HG02610 (cell line): ENCODE data around the gene ICA1.
"Not testable (repeated sequence)": the region's sequence is repeated elsewhere in the genome, so short reads cannot be mapped to it uniquely, and the experiment has no call there.

ENCODE experiments used
- ATAC-seq: cut with Tn5 transposase; IDR thresholded peaks from one replicate; pipeline ENCODE4 v1.9.1; 2021; ENCODE audit warnings: mild to moderate bottlenecking, moderate library complexity; ENCODE audit not compliant: unreplicated experiment

ICA1 gene

GRCh38 chr7:8263048-8263447, 1.1 kb upstream of the ICA1 start:
- ATAC-seq: no peak

- ATAC-seq: peak; percentile 15
These were observed 884 bp downstream of the ICA1 start for GRCh38 chr7:8260871-8261694.

DNA sequence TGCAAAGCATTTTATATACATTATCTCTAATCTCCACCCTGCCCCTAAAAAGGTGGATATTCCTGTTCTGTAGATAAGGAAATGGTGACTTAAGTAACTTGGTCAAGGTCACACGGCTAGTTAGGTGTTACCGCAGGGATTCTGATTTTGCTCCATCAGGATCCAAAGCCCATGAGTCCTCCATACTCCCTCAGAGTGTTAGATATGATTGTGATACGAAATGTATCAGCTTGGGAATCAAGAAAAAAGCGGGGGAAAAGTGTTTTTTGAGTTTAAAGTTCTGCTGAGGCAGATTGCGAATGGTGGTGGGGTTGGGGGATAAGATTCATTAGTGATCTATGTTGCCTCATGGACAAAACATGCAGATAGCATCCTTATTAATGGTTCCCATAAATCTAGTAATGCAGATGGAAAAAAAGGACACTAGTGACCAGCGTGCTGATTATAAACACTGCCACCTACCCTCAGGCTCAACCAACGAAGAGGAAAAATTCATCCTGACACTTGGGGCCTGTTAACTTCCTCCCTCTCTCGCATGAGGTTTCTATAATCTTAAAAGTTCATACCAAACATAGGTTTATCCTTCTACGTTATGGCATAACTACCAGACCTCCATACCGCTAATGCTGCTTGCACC, 2.3 kb downstream of the ICA1 start:
- ATAC-seq: no peak

- no peak for ATAC-seq
These were observed 3.2 kb downstream of the ICA1 start for GRCh38 chr7:8258734-8259133.

GRCh38 chr7:8258166-8258565, 3.8 kb downstream of the ICA1 start:
- no peak for ATAC-seq

- ATAC-seq: no peak
These were observed 6.0 kb downstream of the ICA1 start for GRCh38 chr7:8255680-8256655.

DNA sequence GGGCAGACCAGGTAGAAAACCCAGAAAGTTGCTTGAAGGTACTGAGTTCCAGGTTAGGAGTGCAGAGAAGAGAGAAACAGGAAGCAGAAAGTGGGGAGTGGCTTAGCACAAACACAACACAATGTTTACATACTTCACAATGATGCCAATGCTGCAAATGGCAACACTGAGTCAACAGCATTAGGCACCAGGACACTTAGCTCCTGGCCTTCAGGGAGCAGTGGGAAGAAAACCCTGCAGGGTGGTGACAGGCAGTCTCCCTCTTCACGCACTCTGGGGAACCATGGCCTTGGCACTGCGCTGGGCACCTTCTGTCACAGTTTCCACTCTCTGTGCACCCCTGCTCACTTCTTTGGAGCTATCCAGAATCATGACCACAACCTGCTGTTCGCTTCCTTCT, 7.3 kb downstream of the ICA1 start:
- ATAC-seq: no peak

DNA sequence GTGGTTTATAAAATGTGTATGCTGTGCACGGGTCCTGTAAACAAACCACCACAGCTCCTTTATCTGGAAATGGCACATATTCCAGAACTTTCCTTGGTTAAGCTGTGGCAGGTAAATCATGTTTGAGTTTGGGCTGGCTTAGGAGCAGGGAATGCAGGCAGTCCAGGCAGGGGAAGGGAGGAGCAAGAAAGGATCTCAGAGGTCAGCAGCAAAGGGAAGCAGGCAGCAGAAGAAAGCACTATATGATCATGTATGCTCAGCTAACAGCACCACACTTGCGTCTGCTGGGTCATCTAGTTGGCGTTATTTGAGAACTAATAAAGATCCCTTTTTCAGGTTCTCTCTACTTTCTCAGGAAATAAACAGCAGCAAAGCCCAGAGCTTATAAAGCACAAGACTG, 7.8 kb downstream of the ICA1 start:
- no peak for ATAC-seq

- ATAC-seq: no peak
These were observed 10.8 kb downstream of the ICA1 start for GRCh38 chr7:8251195-8251594.

- no peak for ATAC-seq
These were observed 11.4 kb downstream of the ICA1 start for GRCh38 chr7:8250547-8250946.

- ATAC-seq: no peak
These were observed 12.8 kb downstream of the ICA1 start for GRCh38 chr7:8249121-8249520.

DNA sequence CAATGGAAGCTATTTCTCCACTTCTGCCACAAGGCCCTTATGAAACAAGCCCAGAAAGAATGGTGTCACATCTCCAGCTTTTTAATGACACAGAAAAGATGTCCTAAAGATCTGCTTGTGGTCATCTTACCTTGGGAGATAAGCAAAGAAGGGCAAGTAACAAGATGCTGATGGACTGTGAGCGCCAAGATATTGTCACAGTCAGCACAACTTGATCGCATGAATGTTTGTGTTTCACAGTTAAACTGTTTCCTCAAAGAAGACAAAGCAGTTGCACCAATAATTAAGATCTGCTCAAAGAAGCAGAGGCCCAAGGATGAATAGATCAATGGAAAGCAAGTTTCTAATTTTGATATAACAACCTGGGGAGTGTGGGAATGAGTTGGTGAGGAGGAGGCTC, 15.9 kb downstream of the ICA1 start:
- no peak for ATAC-seq

DNA sequence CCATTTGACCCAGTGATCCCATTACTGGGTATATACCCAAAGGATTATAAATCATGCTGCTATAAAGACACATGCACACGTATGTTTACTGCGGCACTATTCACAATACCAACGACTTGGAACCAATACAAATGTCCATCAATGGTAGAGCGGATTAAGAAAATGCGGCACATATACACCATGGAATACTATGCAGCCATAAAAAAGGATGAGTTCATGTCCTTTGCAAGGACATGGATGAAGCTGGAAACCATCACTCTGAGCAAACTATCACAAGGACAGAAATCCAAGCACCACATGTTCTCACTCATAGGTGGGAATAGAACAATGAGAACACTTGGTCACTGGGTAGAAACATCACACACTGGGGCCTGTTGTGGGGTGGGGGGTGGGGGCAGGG, 16.9 kb downstream of the ICA1 start:
- not testable (repeated sequence) for ATAC-seq

DNA sequence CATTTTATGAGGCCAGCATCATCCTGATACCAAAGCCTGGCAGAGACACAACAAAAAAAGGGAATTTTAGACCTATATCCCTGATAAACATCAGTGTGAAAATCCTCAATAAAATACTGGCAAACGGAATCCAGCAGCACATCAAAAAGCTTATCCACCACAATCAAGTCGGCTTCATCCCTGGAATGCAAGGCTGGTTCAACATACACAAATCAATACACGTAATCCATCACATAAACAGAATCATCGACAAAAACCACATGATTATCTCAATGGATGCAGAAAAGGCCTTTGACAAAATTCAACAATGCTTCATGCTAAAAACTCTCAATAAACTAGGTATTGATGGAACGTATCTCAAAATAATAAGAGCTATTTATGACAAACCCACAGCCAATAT, 18.9 kb downstream of the ICA1 start:
- ATAC-seq: not testable (repeated sequence)

DNA sequence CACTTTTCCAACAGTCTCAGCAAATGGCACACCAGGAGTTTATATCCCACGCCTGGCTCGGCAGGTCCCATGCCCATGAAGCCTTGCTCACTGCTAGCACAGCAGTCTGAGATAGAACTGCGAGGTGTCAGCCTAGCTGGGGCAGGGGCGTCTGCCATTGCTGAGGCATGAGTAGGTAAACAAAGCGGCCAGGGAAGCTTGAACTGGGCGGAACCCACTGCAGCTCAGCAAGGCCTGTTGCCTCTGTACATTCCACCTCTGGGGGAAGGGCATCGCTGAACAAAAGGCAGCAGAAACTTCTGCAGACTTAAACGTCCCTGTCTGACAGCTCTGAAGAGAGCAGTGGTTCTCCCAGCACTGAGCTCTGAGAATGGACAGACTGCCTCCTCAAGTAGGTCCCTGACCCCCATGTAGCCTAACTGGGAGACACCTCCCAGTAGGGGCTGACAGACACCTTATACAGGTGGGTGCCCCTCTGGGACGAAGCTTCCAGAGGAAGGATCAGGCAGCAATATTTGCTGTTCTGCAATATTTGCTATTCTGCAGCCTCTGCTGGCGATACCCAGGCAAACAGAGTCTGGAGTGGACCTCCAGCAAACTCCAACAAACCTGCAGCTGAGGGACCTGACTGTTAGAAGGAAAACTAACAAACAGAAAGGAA, 22.1 kb downstream of the ICA1 start:
- ATAC-seq: not testable (repeated sequence)

- ATAC-seq: no peak
These were observed 25.1 kb downstream of the ICA1 start for GRCh38 chr7:8236780-8237407.

DNA sequence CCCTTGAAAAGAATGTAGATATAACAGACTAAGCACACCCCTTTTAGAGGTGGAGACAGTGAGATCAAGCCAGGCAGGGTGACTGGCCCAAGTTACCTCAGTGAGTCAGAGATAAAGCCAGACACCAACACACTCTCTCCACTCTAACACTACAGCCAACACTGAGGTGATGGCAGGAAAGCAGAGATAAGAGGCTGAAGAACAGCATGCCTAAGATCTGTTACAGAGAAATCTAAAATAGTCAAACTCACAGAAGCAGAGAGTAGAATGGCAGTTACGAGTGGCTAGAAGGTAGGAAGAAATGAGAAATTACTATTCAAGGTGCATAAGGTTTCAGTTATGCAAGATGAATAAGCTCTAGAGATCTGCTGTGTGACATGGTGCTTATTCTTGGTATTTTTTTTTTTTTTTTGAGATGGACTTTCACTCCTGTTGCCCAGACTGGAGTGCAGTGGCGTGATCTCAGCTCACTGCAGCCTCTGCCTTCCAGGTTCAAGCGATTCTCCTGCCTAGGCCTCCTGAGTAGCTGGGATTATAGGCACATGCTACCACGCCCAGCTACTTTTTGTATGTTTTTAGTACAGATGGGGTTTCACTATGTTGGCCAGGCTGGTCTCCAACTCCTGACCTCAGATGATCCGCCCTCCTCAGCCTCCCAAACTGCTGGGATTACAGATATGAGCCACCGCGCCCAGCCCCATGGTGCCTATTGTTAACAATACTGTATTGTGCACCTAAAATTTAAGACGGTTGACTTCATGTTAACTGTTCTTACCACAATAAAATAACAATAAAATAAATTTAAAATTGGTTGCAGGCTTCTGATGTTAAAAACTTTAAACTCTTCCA, 28.7 kb downstream of the ICA1 start:
- ATAC-seq: no peak

DNA sequence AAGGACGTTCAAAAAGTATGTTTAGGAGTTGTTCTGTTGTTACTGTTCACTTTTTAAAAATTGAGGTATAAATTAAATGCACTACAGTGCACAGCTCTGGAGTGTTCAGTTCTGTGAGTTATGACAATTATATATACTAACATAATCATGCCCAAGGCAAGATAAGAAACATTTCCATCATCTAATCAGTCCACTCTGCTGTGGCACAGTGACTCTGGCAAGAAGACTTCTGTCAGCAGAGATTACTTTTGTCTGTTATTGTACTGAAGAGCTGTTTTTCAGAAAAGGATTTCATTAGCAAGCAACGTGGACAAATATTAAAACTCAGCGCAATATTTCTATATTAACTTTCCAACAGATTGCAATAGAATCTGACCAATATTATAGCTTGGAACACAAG, 32.0 kb downstream of the ICA1 start:
- ATAC-seq: no peak
